ENCODE data around the gene RGS7.

- no peak for TF ChIP-seq CTCF (IDR thresholded peaks at IDR 0.05 in 4 of 5, conservative IDR thresholded peaks at IDR 0.05 in 1 of 5)
- TF ChIP-seq POLR2A (IDR thresholded peaks at IDR 0.05), result no peak
Measured at GRCh38 chr1:241139047-241139446, 218.0 kb downstream of the RGS7 start.
